Medulla oblongata (tissue), 1 donor: ENCODE data around the gene PGAP3.

Experiments
- DNase-seq: peaks from one replicate; pipeline ENCODE4 v3.0.0-alpha.2; 2015; ENCODE audit errors: extremely low spot score

The PGAP3 gene

GRCh38 chr17:39660397-39661385 lies 27.2 kb downstream of the PGAP3 start:
- DNase-seq = no peak

DNA sequence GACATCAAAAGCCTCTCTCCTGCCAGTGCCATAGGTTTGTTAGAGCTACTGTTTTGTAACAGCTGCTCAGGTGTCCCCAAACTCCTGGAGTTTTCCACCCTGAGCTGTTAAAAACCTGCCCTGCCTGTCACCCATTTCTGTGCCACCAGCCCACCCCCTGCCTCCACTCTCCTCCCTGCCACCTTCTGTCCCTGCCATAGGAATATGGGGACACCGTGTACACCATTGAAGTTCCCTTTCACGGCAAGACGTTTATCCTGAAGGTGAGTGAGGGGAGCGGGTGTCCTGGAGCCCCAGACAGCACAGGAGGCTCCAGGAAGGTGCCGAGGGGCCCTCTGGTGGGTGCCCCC lies 27.9 kb downstream of the PGAP3 start:
- no peak for DNase-seq

- peak; percentile 56 for DNase-seq
Observed at GRCh38 chr17:39659279-39660010, 28.4 kb downstream of the PGAP3 start.

DNA sequence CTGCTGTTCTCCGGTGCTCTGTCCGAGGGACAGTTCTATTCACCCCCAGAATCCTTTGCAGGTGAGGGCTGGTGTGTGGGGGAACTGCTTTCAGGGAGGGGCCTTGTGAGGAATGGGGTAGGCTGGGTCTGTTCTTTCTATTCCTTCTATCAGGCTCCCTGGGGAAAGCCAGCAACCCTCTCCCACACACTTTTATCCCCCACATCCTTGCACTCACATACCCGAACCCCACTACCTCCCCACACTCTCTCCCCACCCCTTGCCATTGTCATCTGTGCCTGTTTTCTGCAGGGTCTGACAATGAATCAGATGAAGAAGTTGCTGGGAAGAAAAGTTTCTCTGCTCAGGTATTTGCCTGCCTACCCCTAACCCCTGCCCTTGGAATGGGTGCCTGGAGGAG lies 29.1 kb downstream of the PGAP3 start:
- no peak for DNase-seq

DNA sequence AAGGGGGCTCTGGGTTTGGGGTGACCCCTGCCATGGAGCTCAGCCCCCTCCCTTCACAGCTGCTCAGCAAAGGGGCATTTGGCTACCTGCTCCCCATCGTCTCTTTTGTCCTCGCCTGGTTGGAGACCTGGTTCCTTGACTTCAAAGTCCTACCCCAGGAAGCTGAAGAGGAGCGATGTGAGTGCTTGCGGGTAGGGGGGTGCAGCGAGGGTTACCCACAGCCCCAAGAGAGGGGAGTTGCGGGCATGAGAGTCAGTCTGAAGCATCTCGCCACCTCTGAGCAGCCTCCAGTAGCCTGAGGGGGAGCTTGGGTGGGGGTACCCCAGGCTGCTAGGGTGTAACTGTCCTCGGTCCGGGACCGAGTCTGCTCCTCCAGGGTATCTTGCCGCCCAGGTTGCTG lies 29.5 kb downstream of the PGAP3 start:
- no peak for DNase-seq

DNA sequence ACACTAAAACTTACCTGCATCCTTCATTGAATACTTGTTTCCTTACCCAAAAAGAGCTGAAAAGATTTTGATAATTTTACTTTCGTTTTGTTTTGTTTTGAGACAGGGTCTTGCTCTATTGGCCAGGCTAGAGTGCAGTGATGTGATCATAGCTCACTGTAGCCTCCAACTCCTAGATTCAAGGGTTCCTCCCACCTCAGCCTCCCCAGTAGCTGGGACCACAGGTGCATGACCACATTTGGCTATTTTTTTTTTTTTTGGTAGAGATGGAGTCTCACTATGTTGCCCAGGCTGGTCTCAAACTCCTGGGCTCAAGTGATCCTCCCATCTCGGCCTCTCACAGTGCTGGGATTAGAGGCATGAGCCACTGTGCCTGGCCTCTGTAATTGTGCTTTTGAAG lies 32.8 kb downstream of the PGAP3 start:
- no peak for DNase-seq

DNA sequence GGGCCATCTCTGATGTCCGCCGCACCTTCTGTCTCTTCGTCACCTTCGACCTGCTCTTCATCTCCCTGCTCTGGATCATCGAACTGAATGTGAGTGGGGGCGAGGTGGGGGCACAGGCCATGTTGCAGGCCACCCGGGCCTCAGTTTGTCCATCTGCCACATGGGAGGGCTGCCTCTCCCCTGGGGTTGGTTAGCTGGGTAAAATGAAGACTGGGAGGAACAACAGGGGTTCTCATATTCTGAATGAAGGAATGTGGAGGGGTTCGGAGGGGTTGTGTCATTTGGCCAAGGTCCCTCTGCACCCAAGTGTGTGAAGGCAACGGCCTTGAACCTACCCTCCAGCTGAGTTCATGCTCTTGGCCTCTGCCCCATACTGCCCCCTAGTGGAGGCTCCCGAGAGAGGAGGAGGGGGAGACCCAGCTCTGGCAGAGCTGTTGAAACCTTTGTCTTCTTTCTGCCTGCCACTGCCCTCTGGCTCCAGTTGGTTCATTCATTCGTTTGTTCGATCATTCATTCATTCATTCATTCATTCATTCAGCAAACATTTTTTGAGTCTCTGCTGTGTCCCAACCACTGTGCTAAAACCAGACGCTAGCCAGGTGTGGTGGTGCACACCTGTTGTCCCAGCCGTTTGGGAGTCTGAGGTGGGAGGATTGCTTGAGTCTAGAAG lies 34.1 kb downstream of the PGAP3 start:
- DNase-seq = peak; percentile 84

- DNase-seq = no peak
Observed at GRCh38 chr17:39653316-39653661, 34.6 kb downstream of the PGAP3 start.

GRCh38 chr17:39652587-39653315 lies 35.1 kb downstream of the PGAP3 start:
- peak; percentile 89 for DNase-seq

DNA sequence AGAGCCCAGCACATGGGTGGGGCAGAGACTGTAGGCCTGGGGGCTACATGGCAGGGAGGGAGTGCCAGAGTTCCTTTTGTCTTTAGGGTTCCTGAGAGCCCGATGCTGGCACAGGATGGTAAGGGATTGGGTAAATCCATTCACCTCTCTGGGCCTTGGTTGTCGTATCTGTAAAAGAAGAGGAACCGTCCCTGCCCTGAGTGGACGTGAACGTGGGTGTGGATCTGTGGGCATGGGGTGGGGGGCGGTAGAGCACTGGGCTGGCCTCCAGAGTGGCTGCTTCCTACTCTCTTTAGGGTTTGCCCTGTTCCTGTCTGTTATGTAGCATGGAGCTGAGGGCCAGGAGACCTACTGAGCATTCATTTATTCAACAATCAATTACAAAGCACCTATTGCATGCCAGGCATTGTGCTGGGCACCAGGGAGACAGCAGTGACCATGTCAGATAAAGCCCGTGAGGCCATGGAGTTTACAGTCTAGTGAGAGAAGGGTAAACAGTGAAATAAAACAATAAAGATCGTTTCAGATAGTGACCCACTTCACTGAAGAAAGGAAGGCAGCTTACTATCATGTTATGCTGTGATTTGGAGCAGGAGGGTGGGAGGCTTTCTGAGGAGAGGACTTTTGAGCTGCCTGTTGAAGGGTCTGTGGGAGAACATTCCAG lies 35.8 kb downstream of the PGAP3 start:
- DNase-seq = no peak

GRCh38 chr17:39650121-39650579 lies 37.7 kb downstream of the PGAP3 start:
- DNase-seq = no peak

GRCh38 chr17:39648616-39649366 lies 39.1 kb downstream of the PGAP3 start:
- DNase-seq = no peak

DNA sequence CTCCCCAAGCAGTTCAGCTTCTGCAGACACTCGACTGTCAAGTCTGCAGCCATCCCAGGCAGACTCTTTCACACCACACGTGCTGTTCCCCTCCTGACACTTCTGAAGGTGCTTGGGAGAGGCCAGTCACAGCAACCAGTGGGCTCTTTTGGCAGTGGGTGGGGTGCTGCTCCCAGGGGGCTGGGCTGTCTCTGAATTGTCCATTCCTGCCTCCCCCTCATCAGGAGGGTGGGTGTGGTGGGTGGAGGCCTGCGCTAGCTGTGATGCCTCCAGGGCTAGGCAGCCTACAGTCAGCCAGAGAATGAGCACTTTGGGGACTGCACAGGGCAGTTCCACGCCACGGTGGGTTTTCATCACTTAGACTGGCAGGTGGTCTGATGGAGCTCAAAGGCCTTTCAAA lies 40.6 kb downstream of the PGAP3 start:
- DNase-seq = no peak

DNA sequence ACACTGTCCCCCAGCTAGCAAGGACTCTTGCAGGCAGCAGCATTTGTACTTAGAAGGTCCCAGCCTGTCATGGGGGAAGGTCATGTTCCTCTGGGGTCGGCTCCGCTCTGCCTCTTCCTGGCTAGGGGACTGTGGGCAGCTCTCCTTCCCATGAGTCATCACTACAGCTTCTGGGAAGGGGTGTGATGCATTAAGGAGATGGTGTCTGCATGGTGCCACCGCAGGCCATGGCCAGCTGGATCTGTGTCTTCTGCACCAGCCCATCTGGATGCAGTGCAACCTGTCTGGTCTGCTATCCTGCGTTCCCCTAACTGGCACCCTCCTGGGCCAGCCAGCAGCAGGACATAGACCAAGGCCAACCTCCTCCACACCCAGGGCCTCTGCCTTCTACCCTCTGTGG lies 44.6 kb downstream of the PGAP3 start:
- no peak for DNase-seq

- DNase-seq = no peak
Observed at GRCh38 chr17:39642291-39643074, 45.4 kb downstream of the PGAP3 start.

DNA sequence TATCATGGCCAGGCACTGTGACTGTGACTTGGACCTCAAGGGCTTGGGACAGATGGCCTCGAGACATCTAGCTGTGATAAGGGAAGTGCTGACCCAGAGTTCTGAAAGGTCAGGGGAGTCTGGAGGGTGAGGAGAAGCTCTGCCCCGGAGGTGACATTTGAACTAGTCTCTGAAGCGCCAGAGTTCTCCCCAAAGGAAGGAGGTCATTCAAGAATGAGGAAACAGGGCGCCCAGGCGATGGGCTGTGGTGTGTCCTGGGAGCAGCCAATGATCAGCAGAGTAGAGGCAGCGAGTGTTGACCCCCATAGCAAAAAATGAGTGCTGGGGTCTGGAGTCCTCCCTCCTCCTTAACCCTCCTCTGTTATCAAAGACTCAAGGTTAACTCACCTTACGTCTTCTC lies 46.0 kb downstream of the PGAP3 start:
- no peak for DNase-seq

GRCh38 chr17:39641097-39641496 lies 46.8 kb downstream of the PGAP3 start:
- DNase-seq = no peak

- DNase-seq = no peak
Observed at GRCh38 chr17:39640591-39641031, 47.2 kb downstream of the PGAP3 start.
